A673 (cell line): ENCODE measurements around the gene TRPM6.
A peak's percentile ranks its signal among the peaks of the same experiment; 100 is the strongest.

Source experiments
- CTCF ChIP-seq: fragments of 300-800, 200-600 bp; sonication (generic); conservative IDR thresholded peaks from 2 replicates; pipeline ENCODE4 v1.5.1; 2017; ENCODE audit warnings: low read depth, mild to moderate bottlenecking, antibody characterized with exemption, low read length, moderate library complexity, mixed read lengths
- EZH2 ChIP-seq: fragments of 200-600 bp; sonication (generic); IDR thresholded peaks from 2 replicates; pipeline ENCODE4 v1.6.1; 2017; ENCODE audit warnings: borderline replicate concordance, low read depth, mild to moderate bottlenecking, mixed read lengths, antibody characterized with exemption, low read length; ENCODE audit not compliant: poor library complexity, severe bottlenecking

GRCh38 chr9:74773886-74774479 is 113.7 kb downstream of the TRPM6 start:
- TF ChIP-seq CTCF (peak; percentile 89), EZH2 (no peak)
